Measurements from ENCODE around the gene IDI2.

The IDI2 gene

GRCh38 chr10:1029838-1030237, 4.2 kb upstream of the IDI2 start:
- Histone ChIP-seq H3K9me3 (ENCODE audit: low read length) (no peaks in the 10 kb centered on the region), H3F3A (ENCODE audit: insufficient read depth, low read length) (no peaks in the 10 kb centered on the region), H3K9me2 (ENCODE audit: low read depth, low read length) (no peaks in the 10 kb centered on the region), H3K79me2 (ENCODE audit: insufficient read depth, low read length) (no peaks in the 10 kb centered on the region), H3K4me3 (ENCODE audit: low read depth, low read length, poor library complexity, severe bottlenecking) (no peak overlapping the region), H3K9ac (ENCODE audit: low read length) (no peak overlapping the region), H3K27me3 (ENCODE audit: insufficient read depth, low read length) (no peaks in the 10 kb centered on the region), H3K4me1 (ENCODE audit: insufficient read depth, low read length, severe bottlenecking) (no peaks in the 10 kb centered on the region), H3K4me2 (ENCODE audit: low read length) (no peak overlapping the region), H2AFZ (ENCODE audit: low read length) (no peak overlapping the region), H3K36me3 (ENCODE audit: insufficient read depth, low read length) (peaks cover 3% of the 10 kb centered on the region; the same call in 1 of the 2 replicates), H3K27ac (ENCODE audit: low read depth, low read length, poor library complexity, severe bottlenecking) (no peak overlapping the region), H4K20me1 (ENCODE audit: insufficient read depth, low read length) (no peaks in the 10 kb centered on the region)
- no peak for TF ChIP-seq EZH2 (IDR thresholded peaks at IDR 0.05; ENCODE audit: borderline replicate concordance, low read length)
- TF ChIP-seq, protein P1, sequence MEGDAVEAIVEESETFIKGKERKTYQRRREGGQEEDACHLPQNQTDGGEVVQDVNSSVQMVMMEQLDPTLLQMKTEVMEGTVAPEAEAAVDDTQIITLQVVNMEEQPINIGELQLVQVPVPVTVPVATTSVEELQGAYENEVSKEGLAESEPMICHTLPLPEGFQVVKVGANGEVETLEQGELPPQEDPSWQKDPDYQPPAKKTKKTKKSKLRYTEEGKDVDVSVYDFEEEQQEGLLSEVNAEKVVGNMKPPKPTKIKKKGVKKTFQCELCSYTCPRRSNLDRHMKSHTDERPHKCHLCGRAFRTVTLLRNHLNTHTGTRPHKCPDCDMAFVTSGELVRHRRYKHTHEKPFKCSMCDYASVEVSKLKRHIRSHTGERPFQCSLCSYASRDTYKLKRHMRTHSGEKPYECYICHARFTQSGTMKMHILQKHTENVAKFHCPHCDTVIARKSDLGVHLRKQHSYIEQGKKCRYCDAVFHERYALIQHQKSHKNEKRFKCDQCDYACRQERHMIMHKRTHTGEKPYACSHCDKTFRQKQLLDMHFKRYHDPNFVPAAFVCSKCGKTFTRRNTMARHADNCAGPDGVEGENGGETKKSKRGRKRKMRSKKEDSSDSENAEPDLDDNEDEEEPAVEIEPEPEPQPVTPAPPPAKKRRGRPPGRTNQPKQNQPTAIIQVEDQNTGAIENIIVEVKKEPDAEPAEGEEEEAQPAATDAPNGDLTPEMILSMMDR (IDR thresholded peaks at IDR 0.05; ENCODE audit: low read length): no peak

DNA sequence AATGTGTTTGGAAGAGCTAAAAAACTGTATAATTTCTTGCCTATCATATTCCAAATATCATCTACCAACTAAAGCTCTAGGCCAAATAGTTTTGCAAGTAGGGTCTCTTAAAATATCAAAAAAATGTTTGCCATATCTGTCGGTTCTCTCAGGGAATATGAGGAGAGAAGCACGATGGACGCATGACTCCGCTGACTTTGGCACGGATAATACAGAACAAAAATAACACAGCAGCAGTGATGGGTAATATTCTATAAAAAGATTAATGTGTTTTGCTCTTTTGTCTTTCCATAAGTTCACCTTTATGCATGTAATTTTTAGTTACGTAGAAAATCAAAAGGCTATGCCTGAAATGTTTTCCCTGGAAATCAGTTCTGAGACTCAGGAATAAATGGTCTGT, 919 bp upstream of the IDI2 start:
- no peak overlapping the region for H2AFZ ChIP-seq (ENCODE audit: low read length)
- TF ChIP-seq, protein P1 (IDR thresholded peaks at IDR 0.05; ENCODE audit: low read length): no peak
- no peak for TF ChIP-seq EZH2 (IDR thresholded peaks at IDR 0.05; ENCODE audit: borderline replicate concordance, low read length)
- H3K4me1 ChIP-seq (ENCODE audit: insufficient read depth, low read length, severe bottlenecking): no peaks in the 10 kb centered on the region
- H3K27ac ChIP-seq (ENCODE audit: low read depth, low read length, poor library complexity, severe bottlenecking): no peak overlapping the region
- H3K36me3 ChIP-seq (ENCODE audit: insufficient read depth, low read length): peaks cover 3% of the 10 kb centered on the region; the same call in 1 of the 2 replicates
- no peaks in the 10 kb centered on the region for H3K27me3 ChIP-seq (ENCODE audit: insufficient read depth, low read length)
- no peaks in the 10 kb centered on the region for H3K9me3 ChIP-seq (ENCODE audit: low read length)
- H4K20me1 ChIP-seq (ENCODE audit: insufficient read depth, low read length): no peaks in the 10 kb centered on the region
- H3K9me2 ChIP-seq (ENCODE audit: low read depth, low read length): no peaks in the 10 kb centered on the region
- no peak overlapping the region for H3K4me2 ChIP-seq (ENCODE audit: low read length)
- H3K79me2 ChIP-seq (ENCODE audit: insufficient read depth, low read length): no peaks in the 10 kb centered on the region
- no peak overlapping the region for H3K4me3 ChIP-seq (ENCODE audit: low read depth, low read length, poor library complexity, severe bottlenecking)
- H3F3A ChIP-seq (ENCODE audit: insufficient read depth, low read length): no peaks in the 10 kb centered on the region
- no peak overlapping the region for H3K9ac ChIP-seq (ENCODE audit: low read length)

DNA sequence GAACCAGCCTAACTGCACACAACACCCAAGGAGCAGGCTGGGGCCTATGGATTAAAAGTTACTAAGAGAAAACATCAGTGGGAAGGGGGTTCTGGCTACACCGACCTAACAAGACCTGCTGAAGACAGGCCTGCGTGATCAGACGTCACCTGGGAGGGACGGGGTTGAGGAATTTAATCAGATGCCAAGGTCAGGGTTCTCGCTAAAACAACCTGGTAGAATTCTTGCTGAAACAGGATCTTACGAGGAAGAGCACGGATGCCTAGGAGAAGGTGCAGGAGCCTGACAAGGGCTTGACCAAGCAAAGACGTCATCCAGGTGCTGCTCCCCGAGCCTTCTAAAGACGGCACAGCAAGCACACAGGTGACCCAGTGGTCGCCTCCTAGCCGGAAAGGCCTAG, 1.6 kb downstream of the IDI2 start:
- H2AFZ ChIP-seq (ENCODE audit: low read length): no peak overlapping the region
- no peaks in the 10 kb centered on the region for H3K9me2 ChIP-seq (ENCODE audit: low read depth, low read length)
- no peaks in the 10 kb centered on the region for H3K4me1 ChIP-seq (ENCODE audit: insufficient read depth, low read length, severe bottlenecking)

GRCh38 chr10:1022413-1022812, 3.2 kb downstream of the IDI2 start:
- no peaks in the 10 kb centered on the region for H4K20me1 ChIP-seq (ENCODE audit: insufficient read depth, low read length)
- no peak overlapping the region for H2AFZ ChIP-seq (ENCODE audit: low read length)
- no peak overlapping the region for H3K4me3 ChIP-seq (ENCODE audit: low read depth, low read length, poor library complexity, severe bottlenecking)
- no peaks in the 10 kb centered on the region for H3K9me2 ChIP-seq (ENCODE audit: low read depth, low read length)
- H3K27ac ChIP-seq (ENCODE audit: low read depth, low read length, poor library complexity, severe bottlenecking): no peak overlapping the region
- H3K79me2 ChIP-seq (ENCODE audit: insufficient read depth, low read length): no peaks in the 10 kb centered on the region
- H3K27me3 ChIP-seq (ENCODE audit: insufficient read depth, low read length): no peaks in the 10 kb centered on the region
- no peak overlapping the region for H3K9ac ChIP-seq (ENCODE audit: low read length)
- no peak for TF ChIP-seq EZH2 (IDR thresholded peaks at IDR 0.05; ENCODE audit: borderline replicate concordance, low read length)
- TF ChIP-seq, protein P1 (IDR thresholded peaks at IDR 0.05; ENCODE audit: low read length): no peak
- no peaks in the 10 kb centered on the region for H3F3A ChIP-seq (ENCODE audit: insufficient read depth, low read length)
- no peaks in the 10 kb centered on the region for H3K9me3 ChIP-seq (ENCODE audit: low read length)
- no peaks in the 10 kb centered on the region for H3K4me1 ChIP-seq (ENCODE audit: insufficient read depth, low read length, severe bottlenecking)
- peaks cover 29% of the 10 kb centered on the region for H3K36me3 ChIP-seq (ENCODE audit: insufficient read depth, low read length)
- no peak overlapping the region for H3K4me2 ChIP-seq (ENCODE audit: low read length)

More for the DNA sequence above, 1.6 kb downstream of the IDI2 start:
- Histone ChIP-seq H3K4me3 (ENCODE audit: low read depth, low read length, poor library complexity, severe bottlenecking) (no peak overlapping the region), H3F3A (ENCODE audit: insufficient read depth, low read length) (no peaks in the 10 kb centered on the region), H3K9ac (ENCODE audit: low read length) (no peak overlapping the region), H4K20me1 (ENCODE audit: insufficient read depth, low read length) (no peaks in the 10 kb centered on the region), H3K4me2 (ENCODE audit: low read length) (no peak overlapping the region), H3K27me3 (ENCODE audit: insufficient read depth, low read length) (no peaks in the 10 kb centered on the region), H3K27ac (ENCODE audit: low read depth, low read length, poor library complexity, severe bottlenecking) (no peak overlapping the region), H3K79me2 (ENCODE audit: insufficient read depth, low read length) (no peaks in the 10 kb centered on the region), H3K9me3 (ENCODE audit: low read length) (no peaks in the 10 kb centered on the region), H3K36me3 (ENCODE audit: insufficient read depth, low read length) (peaks cover 18% of the 10 kb centered on the region)
- TF ChIP-seq EZH2 (IDR thresholded peaks at IDR 0.05; ENCODE audit: borderline replicate concordance, low read length): no peak
